NCI-H1417 (cell line): ENCODE data around the gene INTS1.

ENCODE experiments used
- DNase-seq, 3 experiments: peaks; one replicate each; lab custom pipeline; 2025; lab: John Stamatoyannopoulos, UW

Gene INTS1

GRCh38 chr7:1542841-1543747 lies 38.9 kb upstream of the INTS1 start:
- DNase-seq: no peak

GRCh38 chr7:1542329-1542728 lies 38.1 kb upstream of the INTS1 start:
- DNase-seq: no peak

- no peak for DNase-seq
Measured at GRCh38 chr7:1541431-1542162, 37.4 kb upstream of the INTS1 start.

- DNase-seq: no peak
Measured at GRCh38 chr7:1540776-1541271, 36.6 kb upstream of the INTS1 start.

GRCh38 chr7:1539882-1540775 lies 35.9 kb upstream of the INTS1 start:
- DNase-seq: no peak

- DNase-seq: no peak
Measured at GRCh38 chr7:1539181-1539881, 35.1 kb upstream of the INTS1 start.

- peak in 2 of 3 experiments; percentile 47 to 76 for DNase-seq
Measured at GRCh38 chr7:1538544-1539180, 34.5 kb upstream of the INTS1 start.

- DNase-seq: peak in 2 of 3 experiments; percentile 70 to 86
Measured at GRCh38 chr7:1537535-1538412, 33.6 kb upstream of the INTS1 start.

GRCh38 chr7:1536743-1537534 lies 32.8 kb upstream of the INTS1 start:
- peak in 1 of 3 experiments; percentile 14 for DNase-seq

GRCh38 chr7:1536455-1536742 lies 32.2 kb upstream of the INTS1 start:
- no peak for DNase-seq

- DNase-seq: no peak
Measured at GRCh38 chr7:1535701-1536454, 31.7 kb upstream of the INTS1 start.

GRCh38 chr7:1535100-1535458 lies 30.9 kb upstream of the INTS1 start:
- DNase-seq: no peak

GRCh38 chr7:1534330-1535099 lies 30.3 kb upstream of the INTS1 start:
- no peak for DNase-seq

- no peak for DNase-seq
Measured at GRCh38 chr7:1533547-1534329, 29.5 kb upstream of the INTS1 start.

- DNase-seq: no peak
Measured at GRCh38 chr7:1533255-1533546, 29.0 kb upstream of the INTS1 start.

- DNase-seq: peak in 2 of 3 experiments; percentile 59 to 63
Measured at GRCh38 chr7:1532456-1533254, 28.5 kb upstream of the INTS1 start.
